ENCODE data around the gene TRPM2. TPM values are rescaled to one million over a fixed set of nuclear protein-coding genes. Genes with fewer than 3 reads are reported as not detected.

Gene TRPM2
- total and polyA plus RNA-seq, 2 of the 8 experiments (the other 6 are each of a cell fraction or from before 2014, with no cell fraction given), result 0.27 to 0.28 TPM

GRCh38 chr21:44323591-44323990 lies 29.8 kb upstream of the TRPM2 start:
- Histone ChIP-seq H2AFZ (ENCODE audit: low read length) (no peak overlapping the region), H3K23ac (ENCODE audit: insufficient read length) (no peak overlapping the region), H2BK12ac (ENCODE audit: low read depth, low read length) (no peak overlapping the region), H3K56ac (replicated peaks; ENCODE audit: insufficient read length, low read depth, low read length) (no peak overlapping the region), H3K14ac (ENCODE audit: insufficient read length) (no peak overlapping the region), H3K27ac (ENCODE audit: low read depth, low read length) (no peak overlapping the region), H3K9ac (replicated peaks in 1 of 4; ENCODE audit: extremely low read depth in 1 of 4, low read depth in 3 of 4, low read length in 3 of 4) (no peak overlapping the region), H4K5ac (ENCODE audit: insufficient read length, low read depth, low read length) (no peak overlapping the region), H3K79me2 (ENCODE audit: control insufficient read depth in 1 of 2, insufficient read depth in 2 of 2, low read length in 2 of 2) (no peaks in the 10 kb centered on the region), H3K4me1 (replicated peaks in 1 of 4; ENCODE audit: control insufficient read depth in 3 of 4, insufficient read depth in 4 of 4, low read length in 3 of 4) (no peaks in the 10 kb centered on the region), H3K79me1 (ENCODE audit: low read depth, low read length) (no peaks in the 10 kb centered on the region), H3K18ac (ENCODE audit: extremely low read depth, low read length) (no peak overlapping the region), H3K36me3 (ENCODE audit: control insufficient read depth in 2 of 4, insufficient read depth in 4 of 4, low read length in 3 of 4) (peaks cover 0 to 39% (median 1%) of the 10 kb centered on the region in 4 experiments; a peak in 2 of 8 replicates), H3K27me3 (replicated peaks in 1 of 4; ENCODE audit: control insufficient read depth in 3 of 4, extremely low read depth in 1 of 4, insufficient read depth in 3 of 4, low read length in 3 of 4) (no peaks in the 10 kb centered on the region), H2BK15ac (ENCODE audit: low read length) (no peak overlapping the region), H3K4me3 (ENCODE audit: extremely low read depth in 1 of 4, insufficient read depth in 2 of 4, low read depth in 3 of 4, low read length in 4 of 4) (no peak overlapping the region), H3K23me2 (ENCODE audit: low read depth, low read length) (no peaks in the 10 kb centered on the region), H3K4ac (replicated peaks; ENCODE audit: insufficient read length, low read depth, low read length) (no peak overlapping the region), H4K8ac (ENCODE audit: extremely low read depth, insufficient read depth, low read length) (no peak overlapping the region), H2BK5ac (ENCODE audit: low read depth, low read length) (no peak overlapping the region), H2BK120ac (replicated peaks; ENCODE audit: low read depth, low read length) (no peak overlapping the region), H3K9me3 (ENCODE audit: insufficient read depth in 2 of 2, low read depth in 1 of 2, low read length in 1 of 2) (no peaks in the 10 kb centered on the region), H2AK5ac (ENCODE audit: low read depth, low read length) (no peak overlapping the region), H3K4me2 (ENCODE audit: insufficient read depth in 1 of 2, low read depth in 2 of 2, low read length in 2 of 2) (no peak overlapping the region), H4K20me1 (replicated peaks in 1 of 2; ENCODE audit: control insufficient read depth in 1 of 2, insufficient read depth in 2 of 2, low read length in 2 of 2) (no peaks in the 10 kb centered on the region), H4K91ac (replicated peaks; ENCODE audit: insufficient read length, low read length) (no peak overlapping the region), H2BK20ac (ENCODE audit: low read length) (no peak overlapping the region)
- POLR2A ChIA-PET (ENCODE audit: partially characterized antibody), result interaction anchor here (1.5 kb wide), 1 partner anchor 10 kb away, joined by 8 read pairs; no protein-coding TSS in a partner anchor
- TF ChIP-seq RNF2 (IDR thresholded peaks at IDR 0.05; ENCODE audit: borderline replicate concordance, low read depth, low read length, missing control alignments, poor library complexity, severe bottlenecking), result no peak
- TF ChIP-seq POLR2AphosphoS5 (IDR thresholded peaks at IDR 0.05; ENCODE audit: low read depth, low read length), result no peak
- no peak for TF ChIP-seq TAF1 (IDR thresholded peaks at IDR 0.05; ENCODE audit: low read depth, low read length)
- TF ChIP-seq POU5F1 (IDR thresholded peaks at IDR 0.05; ENCODE audit: low read depth, low read length), result no peak
- no peak for TF ChIP-seq ASH2L (IDR thresholded peaks at IDR 0.05; ENCODE audit: low read length)
- WGBS, 2 experiments (ENCODE audit: extremely low coverage in 1 of 2, insufficient coverage in 1 of 2, insufficient read length in 1 of 2, insufficient replicate concordance in 2 of 2, low coverage in 1 of 2, low lambda C conversion rate in 2 of 2, missing lambda C conversion rate in 1 of 2), result 83% methylated on average over 18 of the region's 20 CpGs; no CpG with 5 or more reads in 1 of the 2 experiments
- DNase-seq (ENCODE audit: low read depth in 1 of 2, low spot score in 2 of 2), result no peak
- FAIRE-seq, result no peak
- CTCF ChIA-PET (ENCODE audit: partially characterized antibody), result interaction anchor here (2.0 kb wide), 1 partner anchor 19 kb away, joined by 5 read pairs; no protein-coding TSS in a partner anchor

Data from H1 (cell line).